ENCODE data around the gene ADAP2. TPM values are rescaled to one million over a fixed set of nuclear protein-coding genes. Genes with fewer than 3 reads are reported as not detected.
"Not testable (repeated sequence)": the region's sequence is repeated elsewhere in the genome, so short reads cannot be mapped to it uniquely, and the experiment has no call there.

ADAP2 gene
- total and polyA plus RNA-seq, 12 donors = 4.1 to 84.7 (median 32.8) TPM

DNA sequence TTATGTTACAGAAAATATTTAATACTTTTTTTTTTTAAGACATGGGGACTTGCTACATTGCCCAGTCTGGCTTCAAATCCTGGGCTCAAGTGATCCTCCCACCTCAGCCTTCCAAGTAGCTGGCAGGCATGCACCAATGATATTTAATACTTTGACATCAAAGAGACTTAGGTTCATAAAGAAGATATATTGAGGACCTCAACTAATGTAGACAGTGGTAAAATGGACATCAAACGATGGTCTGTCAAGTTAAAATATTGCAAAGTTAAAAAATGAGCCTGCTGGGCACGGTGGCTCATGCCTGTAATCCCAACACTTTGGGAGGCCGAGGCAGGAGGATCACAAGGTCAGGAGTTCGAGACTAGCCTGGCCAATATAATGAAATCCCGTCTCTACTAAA is 24.4 kb upstream of the ADAP2 start:
- Histone ChIP-seq H3K4me1 (replicated peaks in 1 of 2) (no peaks in the 10 kb centered on the region), H3K27me3 (no peaks in the 10 kb centered on the region), H3K9me3 (replicated peaks in 1 of 3) (no peaks in the 10 kb centered on the region), H3K36me3 (replicated peaks in 1 of 2) (peaks cover 0 to 11% of the 10 kb centered on the region in 2 donors), H3K27ac (no peak overlapping the region), H3K4me3 (no peak overlapping the region)
- DNase-seq = no peak
- TF ChIP-seq POLR2A (IDR thresholded peaks at IDR 0.05) = no peak
- TF ChIP-seq, protein P1, sequence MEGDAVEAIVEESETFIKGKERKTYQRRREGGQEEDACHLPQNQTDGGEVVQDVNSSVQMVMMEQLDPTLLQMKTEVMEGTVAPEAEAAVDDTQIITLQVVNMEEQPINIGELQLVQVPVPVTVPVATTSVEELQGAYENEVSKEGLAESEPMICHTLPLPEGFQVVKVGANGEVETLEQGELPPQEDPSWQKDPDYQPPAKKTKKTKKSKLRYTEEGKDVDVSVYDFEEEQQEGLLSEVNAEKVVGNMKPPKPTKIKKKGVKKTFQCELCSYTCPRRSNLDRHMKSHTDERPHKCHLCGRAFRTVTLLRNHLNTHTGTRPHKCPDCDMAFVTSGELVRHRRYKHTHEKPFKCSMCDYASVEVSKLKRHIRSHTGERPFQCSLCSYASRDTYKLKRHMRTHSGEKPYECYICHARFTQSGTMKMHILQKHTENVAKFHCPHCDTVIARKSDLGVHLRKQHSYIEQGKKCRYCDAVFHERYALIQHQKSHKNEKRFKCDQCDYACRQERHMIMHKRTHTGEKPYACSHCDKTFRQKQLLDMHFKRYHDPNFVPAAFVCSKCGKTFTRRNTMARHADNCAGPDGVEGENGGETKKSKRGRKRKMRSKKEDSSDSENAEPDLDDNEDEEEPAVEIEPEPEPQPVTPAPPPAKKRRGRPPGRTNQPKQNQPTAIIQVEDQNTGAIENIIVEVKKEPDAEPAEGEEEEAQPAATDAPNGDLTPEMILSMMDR (IDR thresholded peaks at IDR 0.05) = no peak
- intact Hi-C loops (cut with DNase I) = loop anchor here in 1 of 2 donors (5.0 kb wide), 1 partner anchor 55 kb away; no protein-coding TSS in a partner anchor
- WGBS, 4 donors = 78 to 93% (median 90%) methylated on average over 5 of the region's 5 CpGs

DNA sequence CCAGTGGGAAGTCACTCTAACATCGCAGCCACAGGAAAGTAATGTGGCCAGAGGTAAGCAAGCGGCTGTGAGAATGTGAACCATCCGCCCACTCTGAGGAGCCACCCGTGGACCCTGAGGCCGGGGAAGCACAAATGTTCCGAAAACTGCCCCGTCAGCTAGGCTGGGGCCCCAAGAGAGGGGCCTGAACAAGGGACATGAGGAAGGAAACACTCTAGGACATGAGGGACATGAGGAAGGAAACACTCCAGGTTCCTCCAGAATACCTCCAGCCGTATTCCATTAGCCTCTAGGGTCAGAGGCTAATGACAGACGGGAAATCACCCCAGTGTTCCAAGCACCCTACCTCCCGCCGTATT is 16.0 kb upstream of the ADAP2 start:
- H3K27me3 ChIP-seq = no peaks in the 10 kb centered on the region
- TF ChIP-seq POLR2A (IDR thresholded peaks at IDR 0.05) = no peak
- TF ChIP-seq, protein P1 (IDR thresholded peaks at IDR 0.05) = no peak
- intact Hi-C loops (cut with DNase I) = loop anchor here in 1 of 2 donors (10.0 kb wide), 1 partner anchor 49 kb away; no protein-coding TSS in a partner anchor
- no peaks in the 10 kb centered on the region for H3K36me3 ChIP-seq (replicated peaks in 1 of 2)
- WGBS, 4 donors = 0 to 1% (median 0%) methylated on average over 7 to 11 of the region's 11 CpGs
- peak overlapping the region in 3 of 4 donors; percentile 62 to 66 (median 64) for H3K4me3 ChIP-seq
- H3K27ac ChIP-seq = peak overlapping the region in 3 of 5 donors; percentile 85 to 94 (median 89)
- no peak for DNase-seq
- H3K4me1 ChIP-seq (replicated peaks in 1 of 2) = peaks cover 5 to 9% of the 10 kb centered on the region in 2 donors
- H3K9me3 ChIP-seq (replicated peaks in 1 of 3) = no peaks in the 10 kb centered on the region

DNA sequence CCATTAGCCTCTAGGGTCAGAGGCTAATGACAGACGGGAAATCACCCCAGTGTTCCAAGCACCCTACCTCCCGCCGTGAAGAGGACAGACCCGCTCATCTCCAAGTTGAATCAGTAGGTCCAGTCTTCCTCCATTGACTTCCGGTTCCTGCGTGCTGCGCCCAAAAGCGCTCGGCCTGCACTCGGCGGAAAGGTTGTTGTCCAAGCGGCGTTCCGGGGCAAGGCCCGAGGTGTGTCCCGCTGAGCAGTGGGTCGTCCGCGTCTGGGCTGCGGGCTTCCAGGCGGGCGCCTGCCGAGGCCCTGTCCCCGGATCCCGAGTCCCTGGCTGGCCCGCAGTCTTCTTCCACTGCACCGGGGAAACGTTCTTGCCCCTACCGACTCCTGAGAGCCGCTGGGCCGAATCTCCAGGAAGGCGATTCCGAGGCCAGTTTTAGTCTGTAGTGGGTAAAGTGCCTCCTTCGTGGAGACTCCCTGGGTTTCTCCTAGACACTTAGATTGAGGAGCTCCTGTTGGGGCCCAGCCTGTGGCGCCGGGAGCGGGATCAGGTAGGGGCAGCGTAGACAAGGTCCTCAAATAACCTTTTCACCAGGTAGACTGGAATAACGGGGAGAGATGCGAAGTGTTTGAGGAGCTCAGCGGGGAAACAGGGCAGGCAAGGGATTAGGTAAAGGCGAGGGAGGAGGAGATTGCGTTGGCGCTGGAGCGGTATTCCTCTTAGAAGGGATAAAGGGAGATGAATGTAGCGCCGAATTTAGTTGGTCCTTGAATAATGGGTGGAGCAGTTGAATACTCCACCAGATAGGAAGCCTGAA is 15.4 kb upstream of the ADAP2 start, which contains the start of gene TEFM:
Gene TEFM (minus strand): TSS at position 138 of the 811 bp plus-strand sequence. CDS start 40 bp downstream, at position 98.
- H3K4me1 ChIP-seq (replicated peaks in 1 of 2) = peaks cover 5 to 9% of the 10 kb centered on the region in 2 donors
- 0 to 1% (median 0%) methylated on average over 22 to 47 of the region's 47 CpGs for WGBS, 4 donors
- H3K27ac ChIP-seq = peak within 1 kb of the TSS; percentile 64 to 94 (median 85)
- H3K36me3 ChIP-seq (replicated peaks in 1 of 2) = no peaks in the 10 kb centered on the region
- peak; percentile 87 to 93 (median 88) for DNase-seq
- intact Hi-C loops (cut with DNase I) = loop anchor here in 1 of 2 donors (10.0 kb wide), 1 partner anchor 48 kb away; no protein-coding TSS in a partner anchor
- TF ChIP-seq, protein P1 (IDR thresholded peaks at IDR 0.05) = no peak
- peak; percentile 66 to 75 for TF ChIP-seq POLR2A (IDR thresholded peaks at IDR 0.05)
- no peaks in the 10 kb centered on the region for H3K27me3 ChIP-seq
- no peaks in the 10 kb centered on the region for H3K9me3 ChIP-seq (replicated peaks in 1 of 3)
- H3K4me3 ChIP-seq = peak within 1 kb of the TSS; percentile 20 to 66 (median 63)

DNA sequence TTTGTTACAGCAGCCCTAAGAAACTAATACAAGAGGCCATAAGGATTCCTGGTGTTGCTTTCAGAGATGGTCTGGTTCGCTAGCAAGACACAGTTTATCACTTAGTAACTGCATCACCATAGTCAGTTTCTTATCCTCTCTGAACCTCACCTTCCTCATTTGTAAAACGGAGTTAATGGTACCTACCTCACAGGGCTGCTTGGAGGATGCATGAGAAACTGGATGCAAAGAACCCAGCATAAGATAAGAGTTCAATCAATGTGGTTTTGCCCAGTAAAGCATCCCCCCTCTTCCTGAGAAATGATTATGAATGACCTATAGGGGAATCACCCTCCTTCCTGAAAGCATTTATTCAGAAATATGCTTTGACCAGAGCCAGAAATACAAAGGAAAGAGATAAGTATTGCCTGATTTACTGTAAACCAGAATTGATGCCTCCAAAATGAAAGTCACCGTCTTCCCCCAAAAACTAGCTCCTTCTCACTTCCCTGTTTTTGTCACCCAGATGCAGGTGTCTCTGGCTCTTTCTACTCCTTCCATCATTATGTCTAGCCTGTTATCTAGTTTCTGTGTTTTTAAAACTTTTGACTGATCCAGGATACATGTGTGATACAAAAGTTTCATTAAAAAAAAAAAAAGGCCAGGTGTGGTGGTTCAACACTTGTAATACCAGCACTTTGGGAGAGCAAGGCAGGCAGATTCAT is 12.9 kb upstream of the ADAP2 start:
- TF ChIP-seq, protein P1 (IDR thresholded peaks at IDR 0.05) = no peak
- TF ChIP-seq POLR2A (IDR thresholded peaks at IDR 0.05) = no peak
- DNase-seq = no peak
- Histone ChIP-seq H3K36me3 (replicated peaks in 1 of 2) (no peaks in the 10 kb centered on the region), H3K27ac (no peak overlapping the region), H3K27me3 (no peaks in the 10 kb centered on the region), H3K9me3 (replicated peaks in 1 of 3) (no peaks in the 10 kb centered on the region), H3K4me3 (no peak overlapping the region), H3K4me1 (replicated peaks in 1 of 2) (peaks cover 5 to 9% of the 10 kb centered on the region in 2 donors)
- intact Hi-C loops (cut with DNase I) = loop anchor here in 1 of 2 donors (10.0 kb wide), 1 partner anchor 46 kb away; no protein-coding TSS in a partner anchor
- 76 to 86% (median 81%) methylated on average over 3 of the region's 3 CpGs for WGBS, 4 donors

DNA sequence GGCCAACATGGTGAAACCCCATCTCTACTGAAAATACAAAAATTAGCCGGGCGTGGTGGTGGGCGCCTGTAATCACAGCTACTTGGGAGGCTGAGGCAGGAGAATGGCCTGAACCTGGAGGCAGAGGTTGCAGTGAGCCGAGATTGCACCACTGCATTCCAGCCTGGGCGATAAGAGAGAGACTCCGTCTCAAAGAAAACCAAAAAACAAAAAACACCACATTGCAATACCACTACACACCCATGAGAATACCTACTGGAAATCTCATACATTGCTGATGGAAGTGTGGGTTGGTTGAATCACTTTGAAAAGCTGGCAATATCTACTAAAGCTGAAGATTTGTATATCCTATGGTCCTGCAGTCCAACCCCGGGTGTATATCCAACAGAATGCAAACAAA is 11.6 kb upstream of the ADAP2 start:
- H3K4me3 ChIP-seq; H3K4me1 ChIP-seq (replicated peaks in 1 of 2); H3K27ac ChIP-seq; H3K9me3 ChIP-seq (replicated peaks in 1 of 3); intact Hi-C loops (cut with DNase I); H3K27me3 ChIP-seq; H3K36me3 ChIP-seq (replicated peaks in 1 of 2); DNase-seq: not testable (repeated sequence)
- 90 to 98% (median 95%) methylated on average over 7 of the region's 7 CpGs for WGBS, 4 donors
